IMR-90 (cell line): ENCODE data around the gene IKZF4. TPM values are rescaled to one million over a fixed set of nuclear protein-coding genes. Genes with fewer than 3 reads are reported as not detected.

Experiments
- ATAC-seq: fragments of 200-7000 bp; cut with Tn5 transposase; 2 replicates; pipeline ENCODE4 v1.9.1; 2020; ENCODE audit warnings: low read depth, mild to moderate bottlenecking, moderate library complexity
- BruUV-seq: library from RNA; stranded (reverse); fragments of 400-500 nt; replicated peaks from 2 replicates; lab custom pipeline; 2021; lab: Mats Ljungman, UMichigan
- CTCF ChIA-PET: fragments of 300-600 bp; formaldehyde crosslinking; extraction: SDS; loops from one replicate; lab custom pipeline; 2021; ENCODE audit warnings: antibody characterized with exemption; lab: Yijun Ruan, JAX
- POLR2A ChIA-PET: fragments of 300-600 bp; sonication (Branson Sonifier 250); formaldehyde crosslinking; loops from one replicate; lab custom pipeline; 2022; ENCODE audit warnings: antibody characterized with exemption; ENCODE audit not compliant: unreplicated experiment; lab: Charles Lee
- DNase-seq: peaks from one replicate; pipeline ENCODE4 v3.0.0; 2013
- H2AFZ ChIP-seq: replicated peaks from 2 replicates; pipeline ENCODE3; 2013; ENCODE audit warnings: low read length, mild to moderate bottlenecking; ENCODE audit not compliant: poor library complexity
- H2AK5ac ChIP-seq: 2 replicates; pipeline ENCODE4 v1.6.1; 2013; ENCODE audit warnings: low read depth, low read length, inconsistent platforms
- H2AK9ac ChIP-seq: replicated peaks from 2 replicates; pipeline ENCODE3; 2013; ENCODE audit warnings: mild to moderate bottlenecking, low read depth, low read length, moderate library complexity; ENCODE audit not compliant: poor library complexity
- H2BK120ac ChIP-seq: 2 replicates; pipeline ENCODE4 v1.6.1; 2013; ENCODE audit warnings: low read depth, low read length, inconsistent platforms
- H2BK15ac ChIP-seq: 3 replicates; pipeline ENCODE4 v1.6.1; 2013; ENCODE audit warnings: low read depth, low read length, inconsistent platforms
- H2BK20ac ChIP-seq: 2 replicates; pipeline ENCODE4 v1.6.1; 2013; ENCODE audit warnings: low read depth, mild to moderate bottlenecking, inconsistent platforms, low read length, moderate library complexity
- H2BK5ac ChIP-seq: 2 replicates; pipeline ENCODE4 v1.6.1; 2013; ENCODE audit warnings: mild to moderate bottlenecking, low read depth, low read length, inconsistent platforms; ENCODE audit not compliant: poor library complexity, severe bottlenecking
- H3K14ac ChIP-seq: replicated peaks from 2 replicates; pipeline ENCODE4 v1.6.1; 2013; ENCODE audit warnings: low read depth, low read length, inconsistent platforms
- H3K18ac ChIP-seq: 2 replicates; pipeline ENCODE4 v1.6.1; 2013; ENCODE audit warnings: low read depth, low read length, control low read depth
- H3K23ac ChIP-seq: 2 replicates; pipeline ENCODE4 v1.6.1; 2013; ENCODE audit warnings: low read depth, low read length, inconsistent platforms
- H3K27ac ChIP-seq: 2 replicates; pipeline ENCODE4 v1.5.1; 2013; ENCODE audit warnings: mild to moderate bottlenecking, control low read depth, low read length; ENCODE audit not compliant: insufficient read depth
- H3K27me3 ChIP-seq: 2 replicates; pipeline ENCODE4 v1.6.1; 2013; ENCODE audit warnings: low read length; ENCODE audit not compliant: control insufficient read depth, insufficient read depth
- H3K36me3 ChIP-seq: 2 replicates; pipeline ENCODE4 v1.6.1; 2013; ENCODE audit warnings: low read length, mixed read lengths; ENCODE audit not compliant: control insufficient read depth, insufficient read depth
- H3K4ac ChIP-seq: 2 replicates; pipeline ENCODE4 v1.6.1; 2013; ENCODE audit warnings: low read depth, low read length, inconsistent platforms
- H3K4me1 ChIP-seq: 2 replicates; pipeline ENCODE4 v1.6.1; 2013; ENCODE audit warnings: low read length, mixed read lengths; ENCODE audit not compliant: control insufficient read depth, insufficient read depth
- H3K4me2 ChIP-seq: 2 replicates; pipeline ENCODE4 v1.6.1; 2013; ENCODE audit warnings: low read depth, mild to moderate bottlenecking, control low read depth, low read length, moderate library complexity
- H3K4me3 ChIP-seq: 2 replicates; pipeline ENCODE4 v1.5.1; 2013; ENCODE audit warnings: low read depth, mild to moderate bottlenecking, control low read depth, low read length, moderate library complexity; ENCODE audit not compliant: insufficient read depth
- H3K56ac ChIP-seq: 2 replicates; pipeline ENCODE4 v1.6.1; 2013; ENCODE audit warnings: low read length, inconsistent platforms; ENCODE audit not compliant: insufficient read depth; ENCODE audit errors: extremely low read depth
- H3K79me1 ChIP-seq, 2 experiments: 2 replicates each; pipeline ENCODE4 v1.6.1; 2013; ENCODE audit warnings: low read length in 2 of 2, inconsistent platforms in 1 of 2, low read depth in 1 of 2
- H3K9ac ChIP-seq: 2 replicates; pipeline ENCODE4 v1.6.1; 2013; ENCODE audit warnings: low read depth, low read length, control low read depth
- H3K9me1 ChIP-seq: 2 replicates; pipeline ENCODE4 v1.6.1; 2013; ENCODE audit warnings: low read length, inconsistent platforms; ENCODE audit not compliant: insufficient read depth
- H3K9me3 ChIP-seq: 2 replicates; pipeline ENCODE4 v1.6.1; 2013; ENCODE audit warnings: low read length; ENCODE audit not compliant: control insufficient read depth, insufficient read depth
- H4K20me1 ChIP-seq: 2 replicates; pipeline ENCODE4 v1.6.1; 2013; ENCODE audit warnings: low read length, inconsistent platforms; ENCODE audit not compliant: insufficient read depth
- H4K5ac ChIP-seq: 2 replicates; pipeline ENCODE4 v1.6.1; 2013; ENCODE audit warnings: mild to moderate bottlenecking, low read depth, low read length, control low read depth
- H4K8ac ChIP-seq, 2 experiments: 2 replicates each; pipeline ENCODE4 v1.6.1; 2013; ENCODE audit warnings: low read depth in 2 of 2, low read length in 2 of 2, control low read depth in 1 of 2, inconsistent platforms in 1 of 2
- H4K91ac ChIP-seq: 2 replicates; pipeline ENCODE4 v1.6.1; 2013; ENCODE audit warnings: low read depth, low read length, inconsistent platforms; ENCODE audit not compliant: insufficient read depth
- BHLHE40 ChIP-seq: fragments of 150-350 bp; IDR thresholded peaks from 2 replicates; pipeline ENCODE4 v1.6.1; 2016; ENCODE audit warnings: mild to moderate bottlenecking, low read depth, low read length
- CEBPB ChIP-seq: IDR thresholded peaks from 2 replicates; pipeline ENCODE4 v1.6.1; 2012; ENCODE audit warnings: low read depth, low read length, improper control_type of control experiment
- CHD1 ChIP-seq: IDR thresholded peaks from 2 replicates; pipeline ENCODE4 v1.6.1; 2012; ENCODE audit warnings: low read depth, low read length, improper control_type of control experiment
- FOS ChIP-seq: fragments of 150-350 bp; IDR thresholded peaks from 2 replicates; pipeline ENCODE4 v1.6.1; 2016; ENCODE audit warnings: low read depth, low read length
- MAFK ChIP-seq: IDR thresholded peaks from 2 replicates; pipeline ENCODE4 v1.6.1; 2012; ENCODE audit warnings: low read depth, low read length, improper control_type of control experiment
- MAZ ChIP-seq: IDR thresholded peaks from 2 replicates; pipeline ENCODE4 v1.6.1; 2012; ENCODE audit warnings: low read depth, mild to moderate bottlenecking, low read length, improper control_type of control experiment, moderate library complexity, borderline replicate concordance
- NFE2L2 ChIP-seq: fragments of 150-350 bp; IDR thresholded peaks from 2 replicates; pipeline ENCODE4 v1.6.1; 2016; ENCODE audit warnings: low read depth, mild to moderate bottlenecking, low read length
- POLR2A ChIP-seq: IDR thresholded peaks from 2 replicates; pipeline ENCODE4 v1.6.1; 2012; ENCODE audit warnings: mild to moderate bottlenecking, low read depth, low read length
- RFX5 ChIP-seq: IDR thresholded peaks from 2 replicates; pipeline ENCODE4 v1.8.0; 2012; ENCODE audit warnings: low read depth, mild to moderate bottlenecking, low read length, moderate library complexity
- SMC3 ChIP-seq: fragments of 150-350 bp; IDR thresholded peaks from 2 replicates; pipeline ENCODE4 v1.6.1; 2016; ENCODE audit warnings: low read depth, mild to moderate bottlenecking, antibody characterized with exemption, low read length, moderate library complexity
- USF2 ChIP-seq: fragments of 150-350 bp; IDR thresholded peaks from 2 replicates; pipeline ENCODE4 v1.6.1; 2017; ENCODE audit warnings: mild to moderate bottlenecking, antibody characterized with exemption, low read length, low read depth
- WGBS, 2 experiments: methylation state at CpG; one replicate each; pipeline versions ENCODE4 v1.1.5 to v1.1.7; 2013; ENCODE audit warnings: missing lambda C conversion rate in 2 of 2; ENCODE audit not compliant: insufficient read length in 1 of 2; ENCODE audit errors: extremely low coverage in 2 of 2; 5-methylcytosine and 5-hydroxymethylcytosine counted together
- dilution Hi-C: fragments of 300-500 bp; cut with HindIII; formaldehyde crosslinking; loops from one replicate; pipeline ENCODE4 v1.14.3; 2018; ENCODE audit warnings: low sequenced_read_pairs; ENCODE audit not compliant: unreplicated experiment
- in situ Hi-C: fragments of 300-500 bp; cut with MboI; formaldehyde crosslinking; loops from 3 replicates; pipeline ENCODE4 v1.14.3; 2019; ENCODE audit warnings: low sequenced_read_pairs, inconsistent platforms, mixed read lengths
- intact Hi-C: fragments of 100-400 bp; cut with micrococcal nuclease; formaldehyde crosslinking; loops from 2 replicates; pipeline ENCODE4 v1.10.0; 2022
- polyA plus RNA-seq, 3 experiments: library from polyadenylated mRNA; depleted of rRNA; stranded (reverse); fragments of >200 nt; gene quantifications; 2 replicates each; pipeline ENCODE4 v1.2.3, GENCODE V29; 2012; ENCODE audit warnings: low replicate concordance in 1 of 3
- total RNA-seq: library from RNA; depleted of rRNA; stranded (reverse); fragments of >200 nt; gene quantifications from 2 replicates; pipeline ENCODE4 v1.2.3, GENCODE V29; 2012
- TF ChIP-seq, protein P1 (sequence below): fragments of 150-350 bp; IDR thresholded peaks from 2 replicates; pipeline ENCODE4 v1.6.1; 2016; ENCODE audit warnings: low read depth, mild to moderate bottlenecking, low read length, moderate library complexity, borderline replicate concordance
- TF ChIP-seq, protein P2 (sequence below): conservative IDR thresholded peaks from 2 replicates; pipeline ENCODE4 v1.5.1; 2012; ENCODE audit warnings: mild to moderate bottlenecking, low read depth, low read length, improper control_type of control experiment

IKZF4 gene
- total and polyA plus RNA-seq, 2 of the 4 experiments (the other 2 are of a cell fraction): 1.8 to 7.1 TPM

DNA sequence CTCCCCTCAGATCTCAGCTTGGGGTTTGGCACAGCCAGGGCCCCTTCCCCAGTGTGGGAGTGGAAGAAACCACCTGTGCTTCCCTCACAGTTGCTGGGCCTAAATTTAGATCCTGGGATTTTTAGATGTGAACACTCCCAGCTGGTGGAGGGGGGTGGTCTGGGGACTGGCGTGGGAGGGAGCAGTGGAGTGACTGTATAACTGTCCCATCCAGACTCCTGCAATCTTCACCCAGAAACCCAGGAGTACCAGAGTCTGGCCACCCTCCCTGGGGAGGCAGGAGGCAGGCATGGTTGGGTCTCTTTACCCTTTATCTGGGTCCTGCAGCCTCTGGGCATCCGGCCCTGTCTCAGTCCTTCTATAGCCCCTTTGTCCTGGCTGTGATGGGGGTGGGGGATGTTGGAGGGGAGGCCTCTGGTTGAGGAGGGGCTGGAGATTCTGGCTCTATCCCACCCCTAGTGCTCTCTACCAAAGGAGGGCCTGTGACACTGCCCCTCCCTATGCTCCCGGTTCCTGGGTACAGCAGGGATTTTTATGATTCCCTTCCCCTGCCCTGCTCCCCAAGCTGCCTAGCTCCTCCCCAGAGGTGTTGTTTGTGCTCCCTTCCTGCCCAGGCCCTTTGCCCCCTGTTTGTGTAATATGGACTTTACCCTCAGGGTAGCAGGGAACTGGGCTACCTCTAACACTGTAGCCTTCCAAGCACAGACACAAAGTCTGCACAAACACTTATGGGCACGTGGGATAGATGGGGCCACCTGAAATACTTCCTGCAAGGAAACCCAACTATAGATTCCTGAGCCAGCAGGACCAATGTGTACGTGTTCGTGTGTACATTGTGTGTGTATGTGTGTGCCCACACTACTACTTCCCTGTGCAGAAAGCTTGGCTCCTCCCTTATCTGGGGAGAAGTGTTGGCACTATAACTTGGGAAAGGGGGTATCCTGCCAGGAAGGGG is 60.8 kb downstream of the IKZF4 start:
- Histone ChIP-seq H4K5ac (no peak overlapping the region), H2AK9ac (peak overlapping the region; percentile 55), H4K20me1 (no peaks in the 10 kb centered on the region; the same call in 1 of the 2 replicates), H3K23ac (no peak overlapping the region), H3K4ac (no peak overlapping the region), H3K79me1 (no peaks in the 10 kb centered on the region), H3K4me2 (no peak overlapping the region), H2BK120ac (no peak overlapping the region), H2BK20ac (no peak overlapping the region), H4K91ac (no peak overlapping the region), H2BK5ac (no peak overlapping the region), H3K18ac (no peak overlapping the region), H2AFZ (peak overlapping the region; percentile 43), H3K4me1 (peaks cover 4% of the 10 kb centered on the region; the same call in 1 of the 2 replicates), H3K27me3 (peaks cover 38% of the 10 kb centered on the region), H3K9me3 (no peaks in the 10 kb centered on the region), H2AK5ac (no peak overlapping the region), H2BK15ac (no peak overlapping the region), H3K9ac (no peak overlapping the region), H3K36me3 (no peaks in the 10 kb centered on the region), H3K27ac (no peak overlapping the region), H3K14ac (no peak overlapping the region), H3K56ac (no peak overlapping the region), H3K9me1 (0 out of 2 replicates have a peak, but pooled peaks cover 3% of the 10 kb centered on the region), H3K4me3 (no peak overlapping the region), H4K8ac (no peak overlapping the region)
- DNase-seq (no peak), ATAC-seq (no peak)
- dilution Hi-C loops: no loop called here
- POLR2A ChIA-PET: no interaction called here
- no TSS peak for BruUV-seq
- CTCF ChIA-PET: no interaction called here
- TF ChIP-seq BHLHE40 (no peak), RFX5 (no peak), FOS (no peak), CHD1 (no peak), CEBPB (no peak), MAZ (no peak), POLR2A (no peak), NFE2L2 (no peak), MAFK (no peak), USF2 (no peak), SMC3 (no peak)
- TF ChIP-seq, protein P1, sequence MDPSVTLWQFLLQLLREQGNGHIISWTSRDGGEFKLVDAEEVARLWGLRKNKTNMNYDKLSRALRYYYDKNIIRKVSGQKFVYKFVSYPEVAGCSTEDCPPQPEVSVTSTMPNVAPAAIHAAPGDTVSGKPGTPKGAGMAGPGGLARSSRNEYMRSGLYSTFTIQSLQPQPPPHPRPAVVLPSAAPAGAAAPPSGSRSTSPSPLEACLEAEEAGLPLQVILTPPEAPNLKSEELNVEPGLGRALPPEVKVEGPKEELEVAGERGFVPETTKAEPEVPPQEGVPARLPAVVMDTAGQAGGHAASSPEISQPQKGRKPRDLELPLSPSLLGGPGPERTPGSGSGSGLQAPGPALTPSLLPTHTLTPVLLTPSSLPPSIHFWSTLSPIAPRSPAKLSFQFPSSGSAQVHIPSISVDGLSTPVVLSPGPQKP: no peak
- TF ChIP-seq, protein P2, sequence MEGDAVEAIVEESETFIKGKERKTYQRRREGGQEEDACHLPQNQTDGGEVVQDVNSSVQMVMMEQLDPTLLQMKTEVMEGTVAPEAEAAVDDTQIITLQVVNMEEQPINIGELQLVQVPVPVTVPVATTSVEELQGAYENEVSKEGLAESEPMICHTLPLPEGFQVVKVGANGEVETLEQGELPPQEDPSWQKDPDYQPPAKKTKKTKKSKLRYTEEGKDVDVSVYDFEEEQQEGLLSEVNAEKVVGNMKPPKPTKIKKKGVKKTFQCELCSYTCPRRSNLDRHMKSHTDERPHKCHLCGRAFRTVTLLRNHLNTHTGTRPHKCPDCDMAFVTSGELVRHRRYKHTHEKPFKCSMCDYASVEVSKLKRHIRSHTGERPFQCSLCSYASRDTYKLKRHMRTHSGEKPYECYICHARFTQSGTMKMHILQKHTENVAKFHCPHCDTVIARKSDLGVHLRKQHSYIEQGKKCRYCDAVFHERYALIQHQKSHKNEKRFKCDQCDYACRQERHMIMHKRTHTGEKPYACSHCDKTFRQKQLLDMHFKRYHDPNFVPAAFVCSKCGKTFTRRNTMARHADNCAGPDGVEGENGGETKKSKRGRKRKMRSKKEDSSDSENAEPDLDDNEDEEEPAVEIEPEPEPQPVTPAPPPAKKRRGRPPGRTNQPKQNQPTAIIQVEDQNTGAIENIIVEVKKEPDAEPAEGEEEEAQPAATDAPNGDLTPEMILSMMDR: no peak
- intact Hi-C loops: no loop called here
- no CpG with 5 or more reads among the region's 6 CpGs for WGBS, 2 experiments
- in situ Hi-C loops: no loop called here
